Epidermal melanocyte (primary cell): ENCODE data around the gene FRMPD4.

Experiments used
- DNase-seq: peaks from one replicate; pipeline ENCODE4 v3.0.0; 2011; ENCODE audit warnings: low spot score; ENCODE audit not compliant: insufficient read length

The FRMPD4 gene

GRCh38 chrX:12210196-12210815, 72.0 kb downstream of the FRMPD4 start:
- no peak for DNase-seq

DNA sequence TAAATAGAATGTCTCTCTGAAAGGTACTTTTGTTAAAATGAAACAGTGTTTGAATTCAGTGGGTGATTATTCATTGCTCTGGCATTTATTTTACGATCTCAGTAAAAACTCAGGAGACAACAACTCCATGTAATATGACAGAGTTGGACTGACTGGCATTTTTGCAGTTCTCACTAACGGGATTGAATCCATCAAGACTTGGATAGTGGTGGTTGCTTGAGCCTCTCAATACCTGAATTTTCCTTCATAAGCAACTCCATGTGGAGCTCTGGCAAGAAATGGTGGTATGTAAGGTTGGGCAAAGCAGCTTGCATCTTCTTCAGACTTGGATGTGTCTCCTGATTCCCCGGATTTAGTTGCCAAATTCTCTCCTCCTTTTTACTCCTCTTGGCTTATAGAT, 72.7 kb downstream of the FRMPD4 start:
- no peak for DNase-seq

DNA sequence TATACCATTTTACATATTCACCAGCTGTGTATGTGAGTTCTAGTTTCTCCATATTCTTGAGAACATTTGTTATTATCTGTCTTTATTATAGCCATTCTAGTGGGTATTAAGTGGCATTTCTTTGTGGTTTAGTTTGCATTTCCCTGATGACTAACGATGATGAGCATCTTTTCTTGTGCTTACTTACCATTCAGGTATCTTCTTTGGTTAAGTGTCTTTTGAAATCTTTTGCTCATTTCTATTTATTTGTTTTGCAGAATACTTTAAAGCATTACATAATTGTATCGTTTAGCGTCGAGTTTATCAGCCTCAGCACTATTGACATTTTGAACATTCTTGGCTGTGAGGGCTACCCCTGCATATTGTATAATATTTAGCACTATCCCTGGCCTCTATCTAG, 85.4 kb downstream of the FRMPD4 start:
- no peak for DNase-seq

DNA sequence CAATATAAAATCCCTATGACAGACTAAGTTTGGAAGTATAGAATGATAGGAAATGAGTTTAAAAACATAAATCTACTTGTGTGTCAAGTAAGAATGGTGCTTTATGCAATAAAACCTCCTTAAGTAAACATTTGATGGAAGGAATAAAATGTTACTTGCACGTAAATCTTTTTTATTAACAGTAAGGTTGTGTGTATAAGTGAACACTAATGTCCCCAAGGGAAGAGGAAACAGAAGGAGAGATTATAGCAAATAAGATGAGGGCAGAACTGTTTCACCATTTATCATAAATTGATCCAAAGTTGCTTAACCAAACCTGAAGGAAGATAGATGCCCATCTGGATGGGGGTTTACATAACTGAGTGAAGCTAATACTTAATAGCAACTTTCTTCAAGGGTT, 86.8 kb downstream of the FRMPD4 start:
- DNase-seq: no peak

DNA sequence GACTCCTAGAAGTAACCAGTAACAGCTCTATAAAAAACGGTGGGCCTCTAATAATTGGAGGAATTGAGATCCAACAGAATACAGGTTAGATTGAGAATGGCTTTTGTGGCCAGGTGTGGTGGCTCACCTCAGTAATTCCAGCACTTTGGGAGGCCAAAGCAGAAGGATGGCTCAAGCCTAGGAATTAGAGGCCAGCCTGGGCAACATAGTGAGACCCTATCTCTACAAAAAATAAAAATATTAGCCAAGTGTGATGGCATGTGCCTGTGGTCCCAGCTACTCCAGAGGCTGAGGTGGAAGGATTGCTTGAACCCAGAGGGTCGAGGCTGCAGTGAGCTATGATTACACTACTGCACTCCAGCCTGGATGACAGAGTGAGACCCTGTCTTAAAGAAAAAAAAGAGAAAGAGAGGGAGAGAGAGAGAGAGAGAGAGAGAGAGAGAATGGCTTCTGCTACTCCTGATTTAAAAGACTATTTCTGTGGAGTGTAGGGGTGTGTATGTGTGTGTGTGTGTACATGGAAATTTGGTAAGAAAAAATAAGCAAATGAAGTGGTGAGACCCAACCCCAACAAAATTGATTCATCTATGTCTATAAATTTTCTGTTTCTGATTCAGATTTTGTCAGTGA, 89.3 kb downstream of the FRMPD4 start:
- DNase-seq: no peak

GRCh38 chrX:12228862-12229261, 90.6 kb downstream of the FRMPD4 start:
- DNase-seq: no peak

GRCh38 chrX:12229986-12230385, 91.7 kb downstream of the FRMPD4 start:
- no peak for DNase-seq

DNA sequence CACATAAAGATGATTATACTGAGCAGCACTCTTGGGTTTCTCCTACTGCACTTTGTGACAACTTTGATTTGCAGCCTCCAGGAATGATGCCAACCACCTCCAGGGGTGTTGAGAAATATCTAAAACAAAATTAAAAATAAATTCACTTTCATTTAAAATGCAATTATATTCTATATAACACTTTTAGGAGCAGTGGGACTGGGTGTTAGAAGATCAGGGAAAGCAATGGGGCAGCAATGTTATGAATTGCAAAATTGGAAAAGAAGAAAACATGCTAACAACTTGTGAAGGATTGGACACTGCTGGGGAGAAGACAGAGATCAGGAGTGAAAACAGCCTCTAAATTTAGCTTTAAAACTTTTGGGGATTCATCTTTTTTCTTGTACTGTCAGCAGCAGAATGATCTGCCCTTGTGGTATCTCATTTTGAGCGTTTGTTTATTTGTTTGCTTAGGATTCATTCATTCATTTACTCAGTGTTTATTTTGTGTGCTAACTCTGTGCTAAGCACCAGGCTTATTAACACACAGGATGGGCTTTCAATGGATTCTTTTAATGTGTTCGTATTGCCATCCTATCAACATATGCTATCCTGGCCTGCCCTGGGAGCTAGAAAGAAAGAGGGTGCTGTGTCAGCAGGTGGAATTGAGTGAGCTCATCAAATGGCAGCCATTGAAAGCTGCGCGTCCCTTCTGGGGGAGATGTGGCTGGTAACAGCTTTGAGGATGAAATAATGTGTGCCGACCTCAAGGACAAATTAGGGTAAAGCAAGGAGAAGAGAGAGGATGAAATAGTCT, 96.5 kb downstream of the FRMPD4 start:
- no peak for DNase-seq

GRCh38 chrX:12236156-12236555, 97.9 kb downstream of the FRMPD4 start:
- DNase-seq: no peak

GRCh38 chrX:12237131-12237530, 98.9 kb downstream of the FRMPD4 start:
- no peak for DNase-seq

DNA sequence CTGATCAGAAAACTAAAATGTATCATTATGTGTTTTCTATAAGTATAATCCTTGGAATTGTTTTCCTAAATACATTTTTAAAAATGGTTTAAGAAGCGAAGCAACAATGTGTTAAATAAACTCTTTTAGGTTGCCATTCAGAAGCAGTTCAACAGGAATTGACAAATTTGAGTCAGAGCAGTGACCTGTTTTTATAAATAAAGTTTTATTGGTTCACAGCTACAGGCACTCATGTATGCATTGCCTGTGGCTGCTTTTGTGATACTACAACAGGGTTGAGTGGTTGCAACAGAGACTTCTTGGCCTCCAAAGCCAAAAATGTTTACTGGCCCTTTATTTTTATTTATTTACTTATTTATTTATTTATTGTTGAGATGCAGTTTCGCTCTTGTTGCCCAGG, 99.5 kb downstream of the FRMPD4 start:
- no peak for DNase-seq

- DNase-seq: no peak
Observed at GRCh38 chrX:12239356-12240082, 101.2 kb downstream of the FRMPD4 start.

DNA sequence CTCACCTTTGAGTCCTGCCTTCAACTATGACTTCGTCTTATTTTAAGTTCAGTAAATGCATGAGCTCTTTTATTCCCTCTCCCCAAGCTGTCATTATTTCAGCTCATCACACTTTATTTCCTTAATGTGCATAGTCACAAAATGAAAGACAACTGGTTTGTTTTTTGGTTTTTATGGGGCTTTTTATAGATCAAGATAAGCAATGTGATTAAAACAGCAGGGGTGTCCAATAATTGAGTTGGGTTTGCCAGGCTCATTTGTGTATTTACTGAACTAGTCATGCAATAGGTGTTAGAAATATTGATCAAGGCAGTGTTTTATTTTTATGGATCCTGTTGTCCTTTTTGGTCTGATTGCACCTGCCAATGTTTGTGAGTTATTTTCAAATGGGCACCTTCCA, 102.2 kb downstream of the FRMPD4 start:
- no peak for DNase-seq

- DNase-seq: no peak
Observed at GRCh38 chrX:12241026-12241425, 102.8 kb downstream of the FRMPD4 start.

- no peak for DNase-seq
Observed at GRCh38 chrX:12245650-12246645, 107.7 kb downstream of the FRMPD4 start.

DNA sequence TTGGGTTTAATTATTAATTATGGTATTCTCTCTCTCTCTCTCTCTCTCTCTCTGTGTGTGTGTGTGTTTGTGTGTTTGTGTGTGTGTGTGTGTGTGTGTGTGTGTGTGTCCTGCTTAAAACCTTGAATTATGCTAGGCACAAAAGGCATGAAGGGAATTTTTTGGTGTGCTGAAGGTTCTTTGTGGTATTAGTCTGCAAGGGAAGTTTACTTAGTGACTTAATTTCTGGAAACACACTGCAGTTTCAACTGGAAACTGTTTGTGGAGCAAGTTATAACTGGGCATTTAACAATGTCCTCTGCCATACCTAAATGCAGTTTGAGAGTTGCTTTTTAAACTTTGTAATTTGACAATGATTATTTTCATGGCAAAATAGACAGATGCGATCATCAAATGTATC, 111.7 kb downstream of the FRMPD4 start:
- DNase-seq: no peak

DNA sequence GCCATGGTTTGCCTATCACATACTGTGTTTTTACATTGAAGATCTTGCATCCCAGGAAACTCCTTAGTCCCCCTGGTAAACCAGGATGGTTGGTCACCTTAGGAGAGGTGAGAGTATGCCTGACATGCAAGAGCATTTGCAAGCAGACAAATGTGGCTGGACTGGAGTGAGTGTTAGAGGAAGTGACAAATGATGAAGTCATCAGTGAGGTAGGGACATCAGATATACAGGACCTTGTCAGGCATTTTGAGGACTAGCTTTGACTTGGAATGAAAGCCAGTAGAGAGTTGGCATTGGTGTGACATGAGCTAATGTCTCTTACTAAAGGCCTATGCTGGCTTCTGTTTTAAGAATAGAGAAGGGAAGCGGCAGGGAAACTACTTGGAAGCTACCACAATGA, 124.9 kb downstream of the FRMPD4 start:
- DNase-seq: no peak

- DNase-seq: no peak
Observed at GRCh38 chrX:12269484-12269883, 131.2 kb downstream of the FRMPD4 start.

DNA sequence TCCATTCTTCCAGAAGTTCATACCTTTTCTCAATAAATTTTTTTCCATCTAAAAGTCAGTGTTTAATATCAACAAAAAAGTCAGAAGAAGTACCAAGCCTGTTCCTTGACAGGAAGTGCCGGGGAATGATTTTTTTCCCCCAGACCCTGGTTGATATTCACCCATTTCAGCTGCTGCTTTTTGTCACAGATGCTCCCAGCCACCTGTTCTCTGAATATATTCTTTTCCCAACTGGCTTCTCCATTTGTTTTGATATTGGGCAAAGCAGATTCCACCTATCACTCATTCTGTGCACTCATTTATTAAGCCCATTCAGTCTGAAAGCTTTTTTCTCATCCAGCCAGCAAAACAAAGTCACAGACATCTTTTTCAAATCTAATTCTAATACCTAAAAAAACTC, 139.9 kb downstream of the FRMPD4 start:
- no peak for DNase-seq

DNA sequence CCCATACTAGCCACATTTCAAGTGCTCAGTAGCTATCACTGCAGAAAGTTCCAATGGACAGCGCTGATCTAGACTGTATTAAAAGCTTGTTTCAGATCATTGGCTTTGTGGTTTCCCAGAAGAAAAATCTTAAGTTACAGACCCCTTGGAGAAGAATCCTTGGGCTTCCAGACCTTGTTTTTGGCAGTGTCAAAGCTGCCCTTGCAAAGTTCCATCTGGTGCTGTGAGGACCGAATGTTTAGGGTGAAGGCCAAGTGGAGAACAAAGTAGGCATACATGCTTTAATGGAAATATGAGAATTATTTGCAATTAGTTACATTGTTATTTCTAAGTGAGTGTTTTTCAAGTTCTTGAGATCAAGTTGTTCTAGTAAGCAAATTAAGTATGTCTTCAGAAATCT, 144.7 kb downstream of the FRMPD4 start:
- no peak for DNase-seq
